GM23338 (cell line): ENCODE measurements around the gene TYSND1. TPM values are rescaled to one million over a fixed set of nuclear protein-coding genes. Genes with fewer than 3 reads are reported as not detected.

Experiments
- ATAC-seq: fragments of 200-7000 bp; cut with Tn5 transposase; 3 replicates; pipeline ENCODE4 v1.9.1; 2020
- DNase-seq: peaks from one replicate; pipeline ENCODE4 v3.0.0-alpha.2; 2015; ENCODE audit warnings: low spot score
- H2AFZ ChIP-seq: fragments of 200-600 bp; sonication (generic); 2 replicates; pipeline ENCODE4 v1.8.0; 2016; ENCODE audit warnings: antibody characterized with exemption, mild to moderate bottlenecking, moderate library complexity
- H3F3A ChIP-seq: fragments of 200-600 bp; sonication (generic); replicated peaks from 2 replicates; pipeline ENCODE4 v1.8.0; 2017; ENCODE audit warnings: antibody characterized with exemption, mixed run types, low read depth
- H3K27ac ChIP-seq: fragments of 200-600 bp; sonication (generic); 2 replicates; pipeline ENCODE4 v1.6.1; 2016; ENCODE audit warnings: low read depth
- H3K27me3 ChIP-seq: fragments of 200-600 bp; sonication (generic); 2 replicates; pipeline ENCODE4 v1.8.0; 2016; ENCODE audit warnings: mild to moderate bottlenecking, mixed run types, moderate library complexity; ENCODE audit not compliant: insufficient read depth
- H3K36me3 ChIP-seq: fragments of 200-600 bp; sonication (generic); 2 replicates; pipeline ENCODE4 v1.8.0; 2016; ENCODE audit warnings: mild to moderate bottlenecking; ENCODE audit not compliant: insufficient read depth
- H3K4me1 ChIP-seq: fragments of 200-600 bp; sonication (generic); 2 replicates; pipeline ENCODE4 v1.8.0; 2016; ENCODE audit warnings: mild to moderate bottlenecking, moderate library complexity; ENCODE audit not compliant: insufficient read depth
- H3K4me2 ChIP-seq: fragments of 200-600 bp; sonication (generic); 2 replicates; pipeline ENCODE4 v1.7.1; 2017; ENCODE audit warnings: mixed run types
- H3K4me3 ChIP-seq: fragments of 200-600 bp; sonication (generic); 2 replicates; pipeline ENCODE4 v1.6.1; 2016; ENCODE audit warnings: mixed run types
- H3K79me2 ChIP-seq: fragments of 200-600 bp; sonication (generic); replicated peaks from 2 replicates; pipeline ENCODE4 v1.8.0; 2017; ENCODE audit warnings: mild to moderate bottlenecking; ENCODE audit not compliant: insufficient read depth
- H3K9me2 ChIP-seq: fragments of 200-600 bp; sonication (generic); 2 replicates; pipeline ENCODE4 v1.8.0; 2017; ENCODE audit not compliant: insufficient read depth
- H4K20me1 ChIP-seq: fragments of 200-600 bp; sonication (generic); replicated peaks from 2 replicates; pipeline ENCODE4 v1.8.0; 2017; ENCODE audit warnings: mild to moderate bottlenecking; ENCODE audit not compliant: insufficient read depth
- H3K27ac Mint-ChIP-seq: 2 replicates; pipeline ENCODE4 v1.8.0; 2020; ENCODE audit warnings: inconsistent platforms, mild to moderate bottlenecking, moderate library complexity, mixed read lengths
- H3K27me3 Mint-ChIP-seq: 3 replicates; pipeline ENCODE4 v1.8.0; 2022; ENCODE audit warnings: low read depth, mild to moderate bottlenecking, moderate library complexity, mixed read lengths, inconsistent platforms; ENCODE audit not compliant: insufficient read depth, poor library complexity
- H3K36me3 Mint-ChIP-seq: 3 replicates; pipeline ENCODE4 v1.8.0; 2021; ENCODE audit warnings: low read depth, mild to moderate bottlenecking, inconsistent platforms, moderate library complexity, mixed read lengths
- H3K4me1 Mint-ChIP-seq: 3 replicates; pipeline ENCODE4 v1.8.0; 2020; ENCODE audit warnings: mild to moderate bottlenecking, inconsistent platforms, mixed read lengths
- H3K4me3 Mint-ChIP-seq: 3 replicates; pipeline ENCODE4 v1.8.0; 2021; ENCODE audit warnings: moderate library complexity, mild to moderate bottlenecking, inconsistent platforms, mixed read lengths
- H3K9me3 Mint-ChIP-seq: 3 replicates; pipeline ENCODE4 v1.8.0; 2020; ENCODE audit warnings: moderate library complexity, mild to moderate bottlenecking, inconsistent platforms, mixed read lengths
- CREB1 ChIP-seq: fragments of 250-450 bp; sonication (Bioruptor Pico); IDR thresholded peaks from 2 replicates; pipeline ENCODE4 v1.5.0; 2020; ENCODE audit warnings: low read depth, mild to moderate bottlenecking, moderate library complexity
- CTCF ChIP-seq, 2 experiments: fragments of 200-600 bp in 1 of 2; sonication (generic) in 1 of 2; conservative IDR thresholded peaks; 2 replicates each; pipeline versions ENCODE4 v1.5.1 to v1.6.1; 2016 to 2017; ENCODE audit warnings: antibody characterized with exemption in 2 of 2, low read depth in 2 of 2, mild to moderate bottlenecking in 2 of 2, moderate library complexity in 1 of 2
- EZH2 ChIP-seq: fragments of 200-600 bp; sonication (generic); IDR thresholded peaks from one replicate; pipeline ENCODE4 v1.8.0; 2017; ENCODE audit warnings: antibody characterized with exemption, mild to moderate bottlenecking, low read depth; ENCODE audit not compliant: unreplicated experiment
- JUNB ChIP-seq: IDR thresholded peaks from one replicate; pipeline ENCODE4 v1.6.1; 2016; ENCODE audit warnings: antibody characterized with exemption; ENCODE audit not compliant: unreplicated experiment
- NANOG ChIP-seq: IDR thresholded peaks from 2 replicates; pipeline ENCODE4 v1.6.1; 2016; ENCODE audit warnings: antibody characterized with exemption, borderline replicate concordance
- POLR2AphosphoS5 ChIP-seq: IDR thresholded peaks from 2 replicates; pipeline ENCODE4 v1.6.1; 2016; ENCODE audit warnings: antibody characterized with exemption, low read depth
- REST ChIP-seq: IDR thresholded peaks from one replicate; pipeline ENCODE4 v1.6.1; 2018; ENCODE audit warnings: antibody characterized with exemption; ENCODE audit not compliant: unreplicated experiment
- STAT1 ChIP-seq: IDR thresholded peaks from one replicate; pipeline ENCODE4 v1.6.1; 2016; ENCODE audit warnings: antibody characterized with exemption; ENCODE audit not compliant: unreplicated experiment
- ZNF114 ChIP-seq: fragments of 250-450 bp; sonication (Bioruptor Pico); IDR thresholded peaks from 2 replicates; pipeline ENCODE4 v1.5.0; 2020; ENCODE audit warnings: mild to moderate bottlenecking, moderate library complexity
- ZNF331 ChIP-seq: fragments of 250-450 bp; sonication (Bioruptor Pico); IDR thresholded peaks from 2 replicates; pipeline ENCODE4 v1.5.0; 2020; ENCODE audit warnings: low read depth, mild to moderate bottlenecking, moderate library complexity
- long read RNA-seq: library from polyadenylated mRNA; unstranded; transcript quantifications from one replicate; pipeline ENCODE4 v2.0.0, GENCODE V29; 2020; ENCODE audit not compliant: unreplicated experiment
- polyA plus RNA-seq: library from polyadenylated mRNA; unstranded; fragments of >200 nt; fragmentation: Nextera tagmentation; extraction: Ambion mirVana; gene quantifications from 2 replicates; pipeline ENCODE4 v1.2.1, GENCODE V29; 2016
- total RNA-seq: library from RNA; depleted of rRNA; stranded (reverse); fragments of >200 nt; shearing (Covaris generic); gene quantifications from 2 replicates; pipeline ENCODE4 v1.2.3, GENCODE V29; 2014; rRNA removed
- TF ChIP-seq, protein P1 (sequence below): fragments of 250-450 bp; sonication (Bioruptor Pico); IDR thresholded peaks from 2 replicates; pipeline ENCODE4 v1.5.0; 2020; ENCODE audit warnings: mild to moderate bottlenecking, moderate library complexity

TYSND1 gene, protein sequence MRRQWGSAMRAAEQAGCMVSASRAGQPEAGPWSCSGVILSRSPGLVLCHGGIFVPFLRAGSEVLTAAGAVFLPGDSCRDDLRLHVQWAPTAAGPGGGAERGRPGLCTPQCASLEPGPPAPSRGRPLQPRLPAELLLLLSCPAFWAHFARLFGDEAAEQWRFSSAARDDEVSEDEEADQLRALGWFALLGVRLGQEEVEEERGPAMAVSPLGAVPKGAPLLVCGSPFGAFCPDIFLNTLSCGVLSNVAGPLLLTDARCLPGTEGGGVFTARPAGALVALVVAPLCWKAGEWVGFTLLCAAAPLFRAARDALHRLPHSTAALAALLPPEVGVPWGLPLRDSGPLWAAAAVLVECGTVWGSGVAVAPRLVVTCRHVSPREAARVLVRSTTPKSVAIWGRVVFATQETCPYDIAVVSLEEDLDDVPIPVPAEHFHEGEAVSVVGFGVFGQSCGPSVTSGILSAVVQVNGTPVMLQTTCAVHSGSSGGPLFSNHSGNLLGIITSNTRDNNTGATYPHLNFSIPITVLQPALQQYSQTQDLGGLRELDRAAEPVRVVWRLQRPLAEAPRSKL
- 14.1 and 19.5 TPM in 2 replicates for total RNA-seq
- polyA plus RNA-seq = 5.2 and 5.4 TPM in 2 replicates
- long read RNA-seq, transcript TYSND1-201 (4 exons, 3,644 nt) = major isoform, 12 of 28 reads
- long read RNA-seq, transcript TYSND1-203 (4 exons, 2,620 nt) = minor isoform, 5 of 28 reads
- long read RNA-seq, partial matches to known transcripts = 2 of 28 reads
- long read RNA-seq, other reads (novel, unspliced or antisense) = 8 of 28 reads

DNA sequence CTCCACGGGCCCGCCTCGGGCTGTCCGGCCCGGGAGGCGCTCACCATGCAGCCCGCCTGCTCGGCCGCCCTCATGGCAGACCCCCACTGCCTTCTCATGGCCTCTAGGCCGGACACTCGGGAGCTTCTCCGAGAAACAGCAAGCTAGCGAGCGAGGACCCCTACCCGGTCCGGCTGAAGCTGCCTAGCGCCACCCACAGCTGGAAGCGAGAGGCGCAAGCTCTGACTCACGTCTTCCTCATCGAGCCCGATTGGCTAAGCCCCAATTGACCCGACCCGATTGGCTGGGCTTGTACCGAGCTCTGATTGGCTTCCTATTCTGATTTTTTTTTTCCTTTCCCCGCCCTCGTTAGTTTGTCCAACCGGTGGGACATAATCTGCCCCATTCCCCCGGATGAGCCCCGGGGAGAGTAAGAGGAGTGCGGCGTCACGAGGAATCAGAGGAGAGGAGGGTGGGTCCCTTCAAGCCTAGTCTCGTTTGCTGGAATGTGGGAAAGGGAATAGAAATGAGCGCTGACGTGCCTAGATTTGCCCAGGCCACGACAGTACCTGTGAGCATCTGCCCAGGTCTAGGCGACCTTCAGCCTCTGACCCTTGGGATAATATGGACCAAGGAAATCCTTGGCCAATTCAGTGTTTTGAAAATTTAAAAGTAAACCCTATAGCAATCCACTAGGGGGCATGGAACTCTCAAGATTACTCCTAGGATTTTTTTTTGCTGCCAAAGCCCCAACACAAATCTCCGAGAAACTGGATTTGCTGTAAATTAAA lies at the start of gene TYSND1:
TYSND1 (minus strand) TSS at position 212 of the 770 bp plus-strand sequence; CDS start at position 98, 114 bp downstream.
- H3K9me2 ChIP-seq = no peaks in the 10 kb centered on the region
- 0 out of 2 replicates have a peak, but pooled peaks cover 3% of the 10 kb centered on the region for H3F3A ChIP-seq
- H3K27me3 ChIP-seq = peaks cover 7% of the 10 kb centered on the region; the same call in 1 of the 2 replicates
- H3K27ac Mint-ChIP-seq = peak within 1 kb of the TSS; percentile 98
- peak within 1 kb of the TSS; percentile 9 for H3K27ac ChIP-seq
- peaks cover 12% of the 10 kb centered on the region; the same call in 1 of the 2 replicates for H3K4me1 ChIP-seq
- H4K20me1 ChIP-seq = no peaks in the 10 kb centered on the region; the same call in none of the 2 replicates
- H3K36me3 ChIP-seq = peaks cover 2% of the 10 kb centered on the region
- H2AFZ ChIP-seq = peak within 1 kb of the TSS; percentile 86; the same call in 1 of the 2 replicates
- H3K27me3 Mint-ChIP-seq = peaks cover 6% of the 10 kb centered on the region
- peak within 1 kb of the TSS; percentile 90 for H3K4me2 ChIP-seq
- peak within 1 kb of the TSS; percentile 55 for H3K4me3 ChIP-seq
- H3K36me3 Mint-ChIP-seq = peaks cover 13% of the 10 kb centered on the region; the same call in 2 of the 3 replicates
- DNase-seq = peak; percentile 99
- H3K4me3 Mint-ChIP-seq = peak within 1 kb of the TSS; percentile 85
- H3K4me1 Mint-ChIP-seq = peaks cover 14% of the 10 kb centered on the region
- ATAC-seq = peak; percentile 92
- H3K9me3 Mint-ChIP-seq = no peaks in the 10 kb centered on the region
- H3K79me2 ChIP-seq = peaks cover 7% of the 10 kb centered on the region; the same call in 1 of the 2 replicates
- TF ChIP-seq, protein P1, sequence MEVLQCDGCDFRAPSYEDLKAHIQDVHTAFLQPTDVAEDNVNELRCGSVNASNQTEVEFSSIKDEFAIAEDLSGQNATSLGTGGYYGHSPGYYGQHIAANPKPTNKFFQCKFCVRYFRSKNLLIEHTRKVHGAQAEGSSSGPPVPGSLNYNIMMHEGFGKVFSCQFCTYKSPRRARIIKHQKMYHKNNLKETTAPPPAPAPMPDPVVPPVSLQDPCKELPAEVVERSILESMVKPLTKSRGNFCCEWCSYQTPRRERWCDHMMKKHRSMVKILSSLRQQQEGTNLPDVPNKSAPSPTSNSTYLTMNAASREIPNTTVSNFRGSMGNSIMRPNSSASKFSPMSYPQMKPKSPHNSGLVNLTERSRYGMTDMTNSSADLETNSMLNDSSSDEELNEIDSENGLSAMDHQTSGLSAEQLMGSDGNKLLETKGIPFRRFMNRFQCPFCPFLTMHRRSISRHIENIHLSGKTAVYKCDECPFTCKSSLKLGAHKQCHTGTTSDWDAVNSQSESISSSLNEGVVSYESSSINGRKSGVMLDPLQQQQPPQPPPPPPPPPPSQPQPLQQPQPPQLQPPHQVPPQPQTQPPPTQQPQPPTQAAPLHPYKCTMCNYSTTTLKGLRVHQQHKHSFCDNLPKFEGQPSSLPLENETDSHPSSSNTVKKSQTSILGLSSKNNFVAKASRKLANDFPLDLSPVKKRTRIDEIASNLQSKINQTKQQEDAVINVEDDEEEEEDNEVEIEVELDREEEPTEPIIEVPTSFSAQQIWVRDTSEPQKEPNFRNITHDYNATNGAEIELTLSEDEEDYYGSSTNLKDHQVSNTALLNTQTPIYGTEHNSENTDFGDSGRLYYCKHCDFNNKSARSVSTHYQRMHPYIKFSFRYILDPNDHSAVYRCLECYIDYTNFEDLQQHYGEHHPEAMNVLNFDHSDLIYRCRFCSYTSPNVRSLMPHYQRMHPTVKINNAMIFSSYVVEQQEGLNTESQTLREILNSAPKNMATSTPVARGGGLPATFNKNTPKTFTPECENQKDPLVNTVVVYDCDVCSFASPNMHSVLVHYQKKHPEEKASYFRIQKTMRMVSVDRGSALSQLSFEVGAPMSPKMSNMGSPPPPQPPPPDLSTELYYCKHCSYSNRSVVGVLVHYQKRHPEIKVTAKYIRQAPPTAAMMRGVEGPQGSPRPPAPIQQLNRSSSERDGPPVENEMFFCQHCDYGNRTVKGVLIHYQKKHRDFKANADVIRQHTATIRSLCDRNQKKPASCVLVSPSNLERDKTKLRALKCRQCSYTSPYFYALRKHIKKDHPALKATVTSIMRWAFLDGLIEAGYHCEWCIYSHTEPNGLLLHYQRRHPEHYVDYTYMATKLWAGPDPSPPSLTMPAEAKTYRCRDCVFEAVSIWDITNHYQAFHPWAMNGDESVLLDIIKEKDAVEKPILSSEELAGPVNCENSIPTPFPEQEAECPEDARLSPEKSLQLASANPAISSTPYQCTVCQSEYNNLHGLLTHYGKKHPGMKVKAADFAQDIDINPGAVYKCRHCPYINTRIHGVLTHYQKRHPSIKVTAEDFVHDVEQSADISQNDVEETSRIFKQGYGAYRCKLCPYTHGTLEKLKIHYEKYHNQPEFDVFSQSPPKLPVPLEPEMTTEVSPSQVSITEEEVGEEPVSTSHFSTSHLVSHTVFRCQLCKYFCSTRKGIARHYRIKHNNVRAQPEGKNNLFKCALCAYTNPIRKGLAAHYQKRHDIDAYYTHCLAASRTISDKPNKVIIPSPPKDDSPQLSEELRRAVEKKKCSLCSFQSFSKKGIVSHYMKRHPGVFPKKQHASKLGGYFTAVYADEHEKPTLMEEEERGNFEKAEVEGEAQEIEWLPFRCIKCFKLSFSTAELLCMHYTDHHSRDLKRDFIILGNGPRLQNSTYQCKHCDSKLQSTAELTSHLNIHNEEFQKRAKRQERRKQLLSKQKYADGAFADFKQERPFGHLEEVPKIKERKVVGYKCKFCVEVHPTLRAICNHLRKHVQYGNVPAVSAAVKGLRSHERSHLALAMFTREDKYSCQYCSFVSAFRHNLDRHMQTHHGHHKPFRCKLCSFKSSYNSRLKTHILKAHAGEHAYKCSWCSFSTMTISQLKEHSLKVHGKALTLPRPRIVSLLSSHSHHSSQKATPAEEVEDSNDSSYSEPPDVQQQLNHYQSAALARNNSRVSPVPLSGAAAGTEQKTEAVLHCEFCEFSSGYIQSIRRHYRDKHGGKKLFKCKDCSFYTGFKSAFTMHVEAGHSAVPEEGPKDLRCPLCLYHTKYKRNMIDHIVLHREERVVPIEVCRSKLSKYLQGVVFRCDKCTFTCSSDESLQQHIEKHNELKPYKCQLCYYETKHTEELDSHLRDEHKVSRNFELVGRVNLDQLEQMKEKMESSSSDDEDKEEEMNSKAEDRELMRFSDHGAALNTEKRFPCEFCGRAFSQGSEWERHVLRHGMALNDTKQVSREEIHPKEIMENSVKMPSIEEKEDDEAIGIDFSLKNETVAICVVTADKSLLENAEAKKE = no peak
- TF ChIP-seq EZH2 (no peak), ZNF331 (CRISPR knock-in tag) (no peak), ZNF114 (CRISPR knock-in tag) (0 out of 2 replicates have a peak, but pooled peaks have one; percentile 63), JUNB (no peak), REST (no peak), CREB1 (CRISPR knock-in tag) (peak; percentile 87), CTCF (conservative IDR thresholded peaks at IDR 0.05; ENCODE audit: low read depth in 2 of 2) (peak; percentile 54 to 84), NANOG (no peak), POLR2AphosphoS5 (peak; percentile 97), STAT1 (no peak)
